ENCODE data around the gene RAD51B. TPM values are rescaled to one million over a fixed set of nuclear protein-coding genes. Genes with fewer than 3 reads are reported as not detected.

The RAD51B gene
- total RNA-seq, 1 donor from 2014 or later: 3.8 TPM

DNA sequence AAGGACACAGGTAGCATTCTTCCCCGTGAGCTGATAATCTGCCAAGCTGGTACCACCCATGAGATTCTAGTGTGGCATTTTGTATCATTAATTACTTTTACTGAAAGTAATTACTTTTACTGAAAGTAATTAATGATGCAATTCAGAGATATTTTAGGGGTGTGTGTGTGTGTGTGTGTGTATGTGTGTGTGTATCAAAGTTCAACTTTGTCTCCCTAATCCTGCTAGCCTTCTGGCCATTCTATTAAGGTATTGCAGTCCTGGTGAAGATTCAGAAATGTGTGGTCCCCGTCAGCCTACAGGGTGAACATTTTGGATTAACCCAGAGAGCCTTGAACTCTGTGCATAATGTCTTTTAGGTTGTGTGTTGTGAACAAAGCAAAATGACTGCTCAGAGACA is 662.4 kb downstream of the RAD51B start:
- no peak for DNase-seq (ENCODE audit: low spot score)

GRCh38 chr14:68482772-68483395 is 663.3 kb downstream of the RAD51B start:
- intact Hi-C loops (cut with DNase I): no loop called here
- no peak for DNase-seq (ENCODE audit: low spot score)

More for the DNA sequence above, 662.4 kb downstream of the RAD51B start:
- intact Hi-C loops (cut with DNase I): no loop called here

GRCh38 chr14:68486033-68486732 is 666.6 kb downstream of the RAD51B start:
- intact Hi-C loops (cut with DNase I): no loop called here
- no peak for DNase-seq (ENCODE audit: low spot score)

DNA sequence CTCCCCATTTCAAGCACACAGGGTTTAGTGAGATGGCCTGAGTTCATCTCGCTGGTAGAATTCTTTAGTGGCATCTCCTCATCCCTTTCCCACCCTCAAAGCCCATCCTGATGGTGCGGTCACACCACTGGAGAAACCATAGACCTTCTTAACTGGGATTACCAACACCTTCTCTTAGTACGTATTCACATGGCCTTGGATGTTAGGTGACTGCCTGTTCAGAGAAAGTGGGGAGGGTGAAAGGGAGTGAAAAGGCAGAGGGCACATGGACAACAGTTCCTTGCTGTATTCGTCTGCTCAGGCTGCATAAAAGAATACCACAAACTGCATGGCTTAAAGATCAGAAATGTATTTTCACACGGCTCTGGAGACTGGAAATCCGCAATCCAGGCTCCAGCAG is 667.2 kb downstream of the RAD51B start:
- intact Hi-C loops (cut with DNase I): no loop called here
- DNase-seq (ENCODE audit: low spot score): no peak

GRCh38 chr14:68487805-68488590 is 668.4 kb downstream of the RAD51B start:
- DNase-seq (ENCODE audit: low spot score): no peak
- intact Hi-C loops (cut with DNase I): no loop called here

DNA sequence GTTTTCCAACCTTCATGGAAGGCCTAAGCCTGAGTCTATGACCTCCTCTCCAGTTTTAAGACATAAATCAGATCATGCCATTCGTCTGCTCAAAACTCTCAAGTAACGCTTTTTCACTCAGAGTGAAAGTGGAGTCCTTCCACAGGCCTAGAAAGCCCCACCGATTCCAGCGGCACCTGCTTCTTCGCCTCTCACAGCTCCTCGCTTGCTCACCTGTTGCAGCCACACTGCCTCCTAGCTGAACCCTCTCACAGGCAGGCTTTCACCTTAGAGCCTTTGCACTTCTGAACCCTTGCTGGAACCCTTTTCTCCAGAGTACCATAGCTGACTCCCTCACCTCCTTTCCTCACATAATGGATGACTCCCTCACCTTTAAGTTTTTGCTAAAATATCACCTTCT is 672.2 kb downstream of the RAD51B start:
- intact Hi-C loops (cut with DNase I): no loop called here
- no peak for DNase-seq (ENCODE audit: low spot score)

GRCh38 chr14:68492381-68493151 is 673.0 kb downstream of the RAD51B start:
- intact Hi-C loops (cut with DNase I): no loop called here
- no peak for DNase-seq (ENCODE audit: low spot score)

DNA sequence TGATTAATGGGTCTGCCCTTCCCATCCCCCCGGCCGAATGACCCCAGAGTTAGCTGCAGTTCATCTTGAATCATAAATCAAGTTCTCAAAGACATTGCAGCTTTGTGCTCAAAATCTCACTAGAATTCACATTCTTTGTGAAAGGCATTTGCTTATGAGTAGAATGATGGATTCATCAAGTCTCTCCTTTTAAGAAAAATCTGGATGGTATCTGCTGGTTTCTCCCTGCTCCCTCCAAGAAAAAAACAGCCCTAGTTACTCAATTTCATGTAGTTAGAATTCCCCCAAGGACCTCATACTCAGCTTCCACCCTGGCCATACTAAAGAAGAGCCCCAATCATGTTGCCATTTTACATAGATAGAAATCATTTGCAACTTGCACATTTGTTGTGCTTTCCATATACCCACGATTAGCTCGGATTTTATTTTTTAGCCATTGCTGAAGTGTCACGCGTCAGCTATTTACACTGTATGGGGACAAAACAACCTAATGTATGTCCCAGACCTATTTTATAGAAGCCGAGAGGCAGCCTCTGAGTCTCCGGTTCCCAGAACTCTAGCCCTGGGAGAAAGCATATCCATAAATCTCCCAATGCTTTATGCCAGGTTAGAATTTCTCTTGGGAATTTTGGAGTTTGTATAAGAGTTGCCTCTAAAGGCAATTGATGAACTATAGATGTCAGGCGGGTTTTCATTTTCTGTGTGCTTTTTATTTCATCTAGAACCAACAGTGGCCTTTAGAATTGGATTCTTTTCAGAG is 673.8 kb downstream of the RAD51B start:
- intact Hi-C loops (cut with DNase I): no loop called here
- DNase-seq (ENCODE audit: low spot score): no peak

DNA sequence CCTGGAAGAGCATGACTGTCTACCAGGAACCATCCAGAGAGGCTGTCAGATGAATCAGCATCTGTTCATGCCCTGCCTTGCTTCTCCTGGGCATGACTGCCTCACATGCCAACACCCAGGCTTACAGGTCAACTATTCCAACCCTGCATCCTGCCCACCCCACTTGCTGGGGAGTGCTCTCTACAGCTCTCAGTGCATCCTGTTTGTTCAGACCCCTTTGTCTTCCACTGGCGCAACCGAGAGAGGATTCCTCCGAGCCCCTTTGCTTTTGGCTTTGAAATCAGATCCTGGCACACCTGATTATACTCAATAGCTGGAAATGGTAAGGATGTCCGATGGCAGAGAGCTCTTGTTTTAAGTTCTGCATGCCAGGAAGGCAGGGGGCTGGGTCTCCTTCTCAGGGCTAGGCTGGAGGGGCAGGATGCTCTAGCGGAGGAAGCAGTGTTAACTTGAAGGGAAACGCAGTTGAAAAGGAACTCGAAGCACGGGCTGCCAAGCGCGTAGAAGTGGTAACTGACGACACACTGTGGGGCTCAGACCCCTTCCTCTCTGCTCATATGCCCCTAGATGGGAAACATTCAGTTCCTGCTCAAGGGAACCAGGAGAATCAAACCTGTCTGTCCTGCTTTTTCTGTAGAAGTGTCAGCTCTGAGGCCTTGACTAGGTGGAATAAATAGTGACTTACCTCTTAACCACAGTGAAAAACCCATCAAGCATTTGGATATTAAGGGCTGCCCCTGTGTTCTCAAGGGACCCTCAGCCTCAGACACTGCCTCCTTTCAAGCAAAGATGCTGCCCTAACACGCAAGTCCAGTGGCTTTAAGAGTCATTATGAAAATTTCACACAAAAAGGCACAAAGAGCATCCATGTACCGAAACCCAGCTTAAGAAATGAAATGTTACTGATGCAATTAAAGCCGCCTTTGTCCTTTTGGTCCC is 675.8 kb downstream of the RAD51B start:
- no peak for DNase-seq (ENCODE audit: low spot score)
- intact Hi-C loops (cut with DNase I): no loop called here

GRCh38 chr14:68497011-68497410 is 677.4 kb downstream of the RAD51B start:
- intact Hi-C loops (cut with DNase I): no loop called here
- no peak for DNase-seq (ENCODE audit: low spot score)

GRCh38 chr14:68499451-68499850 is 679.9 kb downstream of the RAD51B start:
- no peak for DNase-seq (ENCODE audit: low spot score)
- intact Hi-C loops (cut with DNase I): no loop called here

GRCh38 chr14:68501171-68501570 is 681.6 kb downstream of the RAD51B start:
- intact Hi-C loops (cut with DNase I): loop anchor here (5.0 kb wide), 1 partner anchor 44 kb away; no protein-coding TSS in a partner anchor
- no peak for DNase-seq (ENCODE audit: low spot score)

GRCh38 chr14:68501614-68502052 is 682.1 kb downstream of the RAD51B start:
- intact Hi-C loops (cut with DNase I): loop anchor here (5.0 kb wide), 1 partner anchor 44 kb away; no protein-coding TSS in a partner anchor

GRCh38 chr14:68502230-68502629 is 682.7 kb downstream of the RAD51B start:
- intact Hi-C loops (cut with DNase I): loop anchor here (5.0 kb wide), 1 partner anchor 45 kb away; no protein-coding TSS in a partner anchor
- DNase-seq (ENCODE audit: low spot score): no peak

More at GRCh38 chr14:68501614-68502052, 682.1 kb downstream of the RAD51B start:
- DNase-seq (ENCODE audit: low spot score): no peak

GRCh38 chr14:68503186-68503825 is 683.7 kb downstream of the RAD51B start:
- intact Hi-C loops (cut with DNase I): loop anchor here (5.0 kb wide), 1 partner anchor 46 kb away; no protein-coding TSS in a partner anchor
- no peak for DNase-seq (ENCODE audit: low spot score)

- no peak for DNase-seq (ENCODE audit: low spot score)
- intact Hi-C loops (cut with DNase I): loop anchor here (5.0 kb wide), 1 partner anchor 48 kb away; no protein-coding TSS in a partner anchor
Observed at GRCh38 chr14:68504861-68505260, 685.3 kb downstream of the RAD51B start.

DNA sequence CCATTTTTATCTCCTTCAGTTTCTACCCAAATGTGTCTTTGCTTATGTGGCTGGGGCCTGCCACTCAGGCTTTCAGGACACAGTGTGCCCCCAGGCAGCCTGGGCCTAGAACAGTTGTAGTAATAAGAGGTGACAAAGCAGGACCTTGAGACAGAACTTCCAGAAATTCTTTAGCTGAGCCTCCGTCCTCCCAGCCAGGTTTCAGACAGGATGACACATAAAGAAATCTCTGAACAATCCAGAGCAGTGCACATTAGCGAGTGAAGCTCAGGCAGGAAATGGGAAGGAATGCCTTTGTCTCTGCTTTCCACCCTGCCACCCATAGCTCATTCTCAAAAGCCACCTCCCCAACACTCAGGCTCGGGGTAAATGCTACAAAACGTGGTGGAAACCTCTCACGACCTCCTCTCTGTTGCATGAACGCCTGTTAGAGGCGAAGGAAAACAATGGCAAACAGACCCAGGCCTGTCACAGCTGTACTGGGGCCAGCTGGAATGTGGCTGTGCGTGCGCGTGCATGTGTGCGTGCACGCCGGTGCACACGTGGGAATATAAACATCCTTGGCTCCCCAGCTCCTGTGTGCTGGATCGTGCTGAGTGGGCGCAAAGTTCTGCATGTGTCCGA is 686.6 kb downstream of the RAD51B start:
- no peak for DNase-seq (ENCODE audit: low spot score)
- intact Hi-C loops (cut with DNase I): no loop called here
